ENCODE measurements around the gene PERCC1.
A peak's percentile ranks its signal among the peaks of the same experiment; 100 is the strongest.

PERCC1 gene

GRCh38 chr16:1430759-1431496 lies at the start of gene PERCC1:
Gene PERCC1, plus strand, starts transcription at chr16:1431078. Its CDS starts 1,516 bp downstream, at chr16:1432594.
- no peak for DNase-seq (ENCODE audit: low spot score)

DNA sequence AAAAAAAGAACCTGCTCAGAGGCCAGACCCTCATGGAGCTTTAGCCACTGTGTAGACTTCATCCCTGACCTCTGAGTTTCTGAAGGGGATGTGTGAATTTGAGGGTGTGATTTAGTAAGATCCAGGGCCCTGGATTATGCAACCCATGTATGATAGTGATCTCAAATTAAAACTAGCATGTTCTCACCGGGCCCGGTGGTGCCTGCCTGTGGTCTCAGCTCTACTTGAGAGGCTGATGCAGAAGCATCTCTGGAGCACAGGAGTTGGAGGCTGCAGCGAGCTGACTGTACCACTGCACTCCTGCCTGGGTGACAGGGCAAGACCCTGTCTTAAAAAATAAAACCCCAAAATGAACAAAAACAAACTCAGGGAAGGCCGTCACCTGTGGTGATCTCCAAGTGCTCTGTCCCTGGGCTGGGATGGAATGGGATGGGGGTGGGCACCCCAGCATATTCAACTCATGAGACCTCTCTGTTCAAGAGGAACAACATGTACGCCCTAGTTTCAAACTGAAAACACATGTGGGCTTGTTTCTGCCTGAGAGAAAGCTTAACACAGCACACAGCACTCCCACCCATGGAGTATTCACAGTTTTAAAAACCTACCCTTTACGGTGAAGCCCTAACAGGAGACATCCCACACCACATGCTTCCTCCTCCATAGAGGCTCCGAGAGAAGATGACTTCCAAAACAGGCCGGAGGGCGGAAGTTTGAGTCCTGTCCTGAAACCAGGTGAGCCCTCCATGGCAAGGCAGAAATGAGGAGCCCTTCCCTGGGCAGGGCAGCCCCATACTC lies 49.1 kb upstream of the PERCC1 start:
- DNase-seq (ENCODE audit: low spot score), result no peak

DNA sequence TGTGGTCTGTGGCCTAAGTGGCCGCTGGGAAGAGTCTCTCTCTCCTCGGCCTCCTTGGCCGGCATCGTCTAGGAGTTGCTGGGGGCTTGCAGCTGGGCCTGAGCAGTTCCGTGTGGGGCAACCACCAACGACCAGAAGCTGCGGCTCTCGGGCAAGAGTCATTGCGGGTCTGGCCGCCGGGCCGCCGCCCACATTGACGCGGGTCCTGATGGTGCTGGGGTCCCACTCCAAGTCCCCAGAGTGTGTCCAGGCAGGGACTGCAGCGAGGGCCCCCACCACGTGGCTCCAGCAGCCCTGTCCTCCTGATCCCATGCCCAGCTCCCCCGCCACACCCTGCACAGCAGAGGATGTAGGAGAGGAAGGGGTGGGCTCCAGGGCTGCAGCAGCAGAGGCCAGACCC lies 47.3 kb upstream of the PERCC1 start:
- DNase-seq (ENCODE audit: low spot score), result no peak

- DNase-seq (ENCODE audit: low spot score), result no peak
Observed at GRCh38 chr16:1385232-1385631, 45.6 kb upstream of the PERCC1 start.

GRCh38 chr16:1387331-1387730 lies 43.5 kb upstream of the PERCC1 start:
- DNase-seq (ENCODE audit: low spot score), result no peak

DNA sequence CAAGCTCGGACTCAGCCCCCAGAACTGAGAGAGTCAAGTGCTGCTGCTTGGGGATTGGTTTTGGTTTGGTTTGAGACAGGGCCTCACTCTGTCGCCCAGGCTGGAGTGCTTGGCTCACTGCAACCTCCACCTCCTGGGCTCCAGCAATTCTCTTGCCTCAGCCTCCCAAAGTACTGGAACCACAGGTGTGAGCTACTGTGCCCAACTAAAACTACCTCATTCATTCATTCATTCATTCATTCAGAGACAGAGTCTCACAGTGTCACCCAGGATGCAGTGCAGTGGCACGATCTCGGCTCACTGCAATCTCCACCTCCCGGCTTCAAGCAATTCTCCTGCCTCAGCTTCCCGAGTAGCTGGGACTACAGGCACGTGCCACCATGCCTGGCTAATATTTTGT lies 41.1 kb upstream of the PERCC1 start:
- no peak for DNase-seq (ENCODE audit: low spot score)

- DNase-seq (ENCODE audit: low spot score), result no peak
Observed at GRCh38 chr16:1390239-1390779, 40.6 kb upstream of the PERCC1 start.

GRCh38 chr16:1392826-1393225 lies 38.1 kb upstream of the PERCC1 start:
- DNase-seq (ENCODE audit: low spot score), result no peak

- no peak for DNase-seq (ENCODE audit: low spot score)
Observed at GRCh38 chr16:1393613-1394176, 37.2 kb upstream of the PERCC1 start.

- DNase-seq (ENCODE audit: low spot score), result no peak
Observed at GRCh38 chr16:1394367-1394951, 36.4 kb upstream of the PERCC1 start.

- DNase-seq (ENCODE audit: low spot score), result no peak
Observed at GRCh38 chr16:1395444-1396031, 35.3 kb upstream of the PERCC1 start.

GRCh38 chr16:1397779-1398178 lies 33.1 kb upstream of the PERCC1 start:
- no peak for DNase-seq (ENCODE audit: low spot score)

DNA sequence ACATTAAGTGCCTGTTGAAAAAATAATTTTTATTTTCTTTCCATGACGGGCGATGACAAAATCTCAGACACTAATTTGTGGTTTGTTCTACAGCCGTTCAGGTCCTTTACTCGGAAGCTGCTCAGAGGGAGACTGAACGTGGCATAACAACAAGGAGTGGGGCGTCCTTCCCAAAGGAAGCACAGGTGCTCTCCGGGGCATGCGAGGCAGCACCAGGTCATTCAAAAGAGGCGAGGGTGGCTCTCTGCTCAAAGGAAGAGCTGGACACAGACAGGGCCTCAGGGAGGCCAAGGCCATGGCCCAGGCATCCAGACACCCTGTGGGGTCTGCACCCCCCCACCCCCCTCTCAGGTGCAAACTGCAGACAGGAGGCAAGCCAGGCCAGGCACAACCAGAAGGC lies 32.5 kb upstream of the PERCC1 start:
- DNase-seq (ENCODE audit: low spot score), result no peak

DNA sequence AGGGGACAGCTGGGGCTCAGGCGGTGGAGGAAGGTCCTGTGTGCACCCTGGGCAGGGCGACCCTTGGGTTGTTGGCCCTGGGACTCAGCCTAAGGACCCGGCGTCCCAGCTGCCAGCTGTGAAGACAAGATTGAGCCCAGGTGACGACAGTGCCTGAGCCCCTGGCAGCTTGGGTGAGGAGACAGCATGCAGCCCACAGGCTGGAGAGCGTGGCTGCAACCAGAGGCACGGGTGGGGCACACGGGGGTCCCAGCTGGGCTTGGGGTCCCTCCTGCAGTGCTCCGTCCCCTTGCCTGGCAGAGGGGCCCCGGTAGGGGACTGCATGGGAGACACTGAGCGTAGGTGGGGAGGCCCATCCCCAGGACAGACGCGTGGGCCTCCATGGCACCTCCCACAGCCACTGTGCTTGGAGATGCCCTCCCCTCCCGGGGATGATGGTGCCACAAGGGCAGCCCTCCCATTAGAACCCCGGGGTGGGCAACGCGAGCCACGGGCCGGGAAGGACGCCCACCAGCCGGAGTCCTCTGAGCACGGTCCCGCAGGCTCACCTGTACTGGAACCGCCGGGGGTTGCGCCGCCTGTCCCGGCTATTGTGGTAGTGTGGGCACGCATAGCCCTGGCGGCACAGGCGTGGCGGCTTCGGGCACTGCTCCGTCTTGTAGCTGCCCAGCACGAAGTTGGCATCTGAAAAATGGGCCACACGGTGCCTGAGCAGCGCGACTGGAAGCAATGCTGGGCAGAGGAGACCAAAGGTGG lies 31.9 kb upstream of the PERCC1 start:
- DNase-seq (ENCODE audit: low spot score), result no peak

- no peak for DNase-seq (ENCODE audit: low spot score)
Observed at GRCh38 chr16:1401061-1401757, 29.7 kb upstream of the PERCC1 start.

GRCh38 chr16:1401758-1402154 lies 29.1 kb upstream of the PERCC1 start:
- DNase-seq (ENCODE audit: low spot score), result no peak

GRCh38 chr16:1403036-1403435 lies 27.8 kb upstream of the PERCC1 start:
- no peak for DNase-seq (ENCODE audit: low spot score)

DNA sequence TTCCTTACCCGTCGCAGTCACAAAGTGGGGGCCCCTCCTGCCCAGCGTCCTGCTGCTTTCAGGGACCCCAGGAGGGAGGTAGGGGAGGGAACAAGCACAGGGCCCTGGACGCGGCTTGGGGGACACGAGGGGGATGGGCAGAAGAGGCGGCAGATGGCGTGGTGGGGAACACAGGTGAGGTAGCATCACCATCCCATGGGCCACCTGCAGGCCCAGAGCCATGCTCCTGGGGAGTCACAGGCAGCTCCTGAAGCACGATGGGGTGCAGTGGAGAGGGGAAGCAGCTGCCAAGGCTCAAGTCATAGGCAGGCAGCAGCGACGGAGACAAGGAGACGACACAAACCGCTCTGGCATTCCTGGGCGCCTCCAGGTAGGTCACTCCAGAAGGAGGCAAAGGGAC lies 27.1 kb upstream of the PERCC1 start:
- DNase-seq (ENCODE audit: low spot score), result no peak

DNA sequence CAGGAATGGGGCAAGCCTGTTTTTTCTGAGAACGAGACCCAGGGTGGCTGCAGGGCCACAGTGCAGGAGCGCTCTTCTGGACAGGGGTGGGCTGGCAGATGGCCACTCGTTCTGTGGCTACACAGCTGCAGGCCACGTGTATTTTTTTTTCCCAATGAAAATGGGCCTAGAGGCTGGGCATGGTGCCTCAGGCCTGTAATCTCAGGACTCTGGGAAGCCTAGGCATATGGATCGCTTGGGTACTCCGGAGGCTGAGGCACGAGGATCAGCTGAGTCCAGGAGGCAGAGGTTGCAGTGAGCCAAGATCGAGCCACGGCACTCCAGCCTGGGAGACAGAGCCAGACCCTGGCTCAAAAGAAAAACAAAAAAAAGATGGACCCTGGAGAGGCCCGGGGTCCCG lies 23.1 kb upstream of the PERCC1 start:
- no peak for DNase-seq (ENCODE audit: low spot score)

GRCh38 chr16:1408171-1408837 lies 22.6 kb upstream of the PERCC1 start:
- DNase-seq (ENCODE audit: low spot score), result peak; percentile 80

Data from kidney tubule cell (primary cell).